ENCODE results near the gene PRKX. TPM values are rescaled to one million over a fixed set of nuclear protein-coding genes. Genes with fewer than 3 reads are reported as not detected.

PRKX gene
- polyA plus RNA-seq, 1 experiment: 13.7 TPM

DNA sequence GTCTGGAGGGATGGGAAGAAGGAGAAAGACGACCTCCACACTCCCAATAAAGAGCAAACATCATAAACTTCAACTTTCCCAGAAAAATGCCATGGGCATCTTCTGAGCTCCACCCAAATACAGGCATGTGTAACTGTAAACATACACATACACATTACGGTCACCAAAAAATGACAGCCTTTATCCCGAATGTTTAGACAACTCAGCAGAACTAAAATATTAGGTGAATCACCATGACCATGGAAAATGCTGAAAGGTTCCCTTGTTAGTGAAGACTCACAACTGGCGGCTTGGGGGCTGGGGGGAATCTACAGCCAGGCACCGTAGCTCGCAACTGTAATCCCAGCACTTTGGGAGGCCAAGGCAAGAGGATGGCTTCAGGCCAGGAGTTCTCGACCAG, 33.0 kb downstream of the PRKX start:
- DNase-seq (ENCODE audit: low read depth, low spot score): no peak
- Histone ChIP-seq H3K4me3 (ENCODE audit: low read depth, low read length) (no peak overlapping the region), H3K9me3 (ENCODE audit: control insufficient read depth, insufficient read depth, low read length) (no peaks in the 10 kb centered on the region), H3K27me3 (ENCODE audit: control insufficient read depth, insufficient read depth, low read length) (no peaks in the 10 kb centered on the region), H3K27ac (ENCODE audit: low read depth, low read length) (no peak overlapping the region)
- ChIA-PET POLR2A (no interaction called here), CTCF (no interaction called here)
- TF ChIP-seq, protein P1, sequence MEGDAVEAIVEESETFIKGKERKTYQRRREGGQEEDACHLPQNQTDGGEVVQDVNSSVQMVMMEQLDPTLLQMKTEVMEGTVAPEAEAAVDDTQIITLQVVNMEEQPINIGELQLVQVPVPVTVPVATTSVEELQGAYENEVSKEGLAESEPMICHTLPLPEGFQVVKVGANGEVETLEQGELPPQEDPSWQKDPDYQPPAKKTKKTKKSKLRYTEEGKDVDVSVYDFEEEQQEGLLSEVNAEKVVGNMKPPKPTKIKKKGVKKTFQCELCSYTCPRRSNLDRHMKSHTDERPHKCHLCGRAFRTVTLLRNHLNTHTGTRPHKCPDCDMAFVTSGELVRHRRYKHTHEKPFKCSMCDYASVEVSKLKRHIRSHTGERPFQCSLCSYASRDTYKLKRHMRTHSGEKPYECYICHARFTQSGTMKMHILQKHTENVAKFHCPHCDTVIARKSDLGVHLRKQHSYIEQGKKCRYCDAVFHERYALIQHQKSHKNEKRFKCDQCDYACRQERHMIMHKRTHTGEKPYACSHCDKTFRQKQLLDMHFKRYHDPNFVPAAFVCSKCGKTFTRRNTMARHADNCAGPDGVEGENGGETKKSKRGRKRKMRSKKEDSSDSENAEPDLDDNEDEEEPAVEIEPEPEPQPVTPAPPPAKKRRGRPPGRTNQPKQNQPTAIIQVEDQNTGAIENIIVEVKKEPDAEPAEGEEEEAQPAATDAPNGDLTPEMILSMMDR (IDR thresholded peaks at IDR 0.05; ENCODE audit: low read depth, low read length): no peak

DNA sequence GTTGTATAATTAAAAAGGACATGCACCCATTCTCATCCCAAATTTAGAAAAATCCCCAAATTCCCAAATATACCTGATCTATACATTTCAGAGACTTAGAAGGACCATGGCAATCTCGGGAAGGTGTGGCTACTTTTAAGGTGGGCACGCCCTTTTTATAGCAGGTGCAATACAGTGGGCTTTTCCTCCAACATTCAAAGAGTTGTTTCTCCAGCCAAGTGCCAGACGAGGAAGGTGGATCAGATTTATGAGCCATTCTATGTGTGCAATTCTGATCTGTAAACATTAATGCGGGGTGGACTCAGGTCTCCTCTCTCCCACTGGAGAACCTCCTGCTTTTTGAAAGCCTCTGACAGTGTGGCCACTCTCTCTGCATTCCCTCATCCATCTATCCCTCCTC, 33.8 kb downstream of the PRKX start:
- DNase-seq (ENCODE audit: low read depth, low spot score): no peak
- TF ChIP-seq, protein P1 (IDR thresholded peaks at IDR 0.05; ENCODE audit: low read depth, low read length): no peak
- CTCF ChIA-PET: no interaction called here

DNA sequence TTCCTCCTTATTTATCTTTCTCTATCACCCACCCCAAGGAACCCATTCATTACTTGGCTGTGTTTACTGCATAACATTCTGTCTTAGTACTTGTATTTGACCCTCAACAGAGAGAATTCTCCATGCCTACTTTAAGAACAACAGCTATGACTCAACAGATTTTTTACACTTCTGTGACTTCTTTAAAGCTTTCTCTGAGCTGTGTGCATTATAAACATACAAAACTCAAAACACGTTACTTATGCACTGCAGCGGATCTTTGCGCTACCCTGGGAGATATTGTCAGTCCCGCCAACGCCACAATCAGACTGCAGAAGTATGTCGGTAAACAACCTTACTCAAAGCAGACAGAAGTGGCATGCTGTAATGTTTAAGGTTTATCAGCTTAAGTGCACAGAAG, 35.1 kb downstream of the PRKX start:
- H3K4me3 ChIP-seq (ENCODE audit: low read depth, low read length): no peak overlapping the region
- no peaks in the 10 kb centered on the region for H3K27me3 ChIP-seq (ENCODE audit: control insufficient read depth, insufficient read depth, low read length)
- ChIA-PET CTCF (no interaction called here), POLR2A (no interaction called here)
- H3K27ac ChIP-seq (ENCODE audit: low read depth, low read length): no peak overlapping the region
- TF ChIP-seq, protein P1 (IDR thresholded peaks at IDR 0.05; ENCODE audit: low read depth, low read length): no peak
- no peak for DNase-seq (ENCODE audit: low read depth, low spot score)
- no peaks in the 10 kb centered on the region for H3K9me3 ChIP-seq (ENCODE audit: control insufficient read depth, insufficient read depth, low read length)

More for the DNA sequence above, 33.8 kb downstream of the PRKX start:
- Histone ChIP-seq H3K9me3 (ENCODE audit: control insufficient read depth, insufficient read depth, low read length) (no peaks in the 10 kb centered on the region), H3K27ac (ENCODE audit: low read depth, low read length) (no peak overlapping the region), H3K4me3 (ENCODE audit: low read depth, low read length) (no peak overlapping the region), H3K27me3 (ENCODE audit: control insufficient read depth, insufficient read depth, low read length) (no peaks in the 10 kb centered on the region)
- POLR2A ChIA-PET: no interaction called here

DNA sequence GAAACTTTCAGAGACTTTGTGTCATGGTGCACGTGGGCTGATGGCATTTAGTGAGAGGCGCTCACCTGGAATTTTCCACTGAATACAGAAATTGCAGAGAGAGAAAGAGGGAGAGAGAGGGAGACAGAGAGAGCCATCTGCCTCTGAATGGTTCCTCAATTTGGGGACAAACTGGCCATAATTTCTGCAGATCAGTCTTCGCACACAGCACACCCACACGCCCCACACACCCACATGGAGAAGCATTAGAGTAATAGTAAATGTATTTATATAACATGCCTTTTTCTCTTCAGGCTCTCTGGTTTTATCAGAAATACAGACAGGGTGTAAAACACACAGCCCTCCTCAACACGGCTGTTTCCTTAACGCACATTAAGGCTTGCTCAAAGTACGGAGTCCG, 38.6 kb downstream of the PRKX start:
- Histone ChIP-seq H3K27me3 (ENCODE audit: control insufficient read depth, insufficient read depth, low read length) (no peaks in the 10 kb centered on the region), H3K4me3 (ENCODE audit: low read depth, low read length) (no peak overlapping the region), H3K9me3 (ENCODE audit: control insufficient read depth, insufficient read depth, low read length) (no peaks in the 10 kb centered on the region), H3K27ac (ENCODE audit: low read depth, low read length) (no peak overlapping the region)
- DNase-seq (ENCODE audit: low read depth, low spot score): no peak
- ChIA-PET POLR2A (no interaction called here), CTCF (no interaction called here)
- TF ChIP-seq, protein P1 (IDR thresholded peaks at IDR 0.05; ENCODE audit: low read depth, low read length): no peak

DNA sequence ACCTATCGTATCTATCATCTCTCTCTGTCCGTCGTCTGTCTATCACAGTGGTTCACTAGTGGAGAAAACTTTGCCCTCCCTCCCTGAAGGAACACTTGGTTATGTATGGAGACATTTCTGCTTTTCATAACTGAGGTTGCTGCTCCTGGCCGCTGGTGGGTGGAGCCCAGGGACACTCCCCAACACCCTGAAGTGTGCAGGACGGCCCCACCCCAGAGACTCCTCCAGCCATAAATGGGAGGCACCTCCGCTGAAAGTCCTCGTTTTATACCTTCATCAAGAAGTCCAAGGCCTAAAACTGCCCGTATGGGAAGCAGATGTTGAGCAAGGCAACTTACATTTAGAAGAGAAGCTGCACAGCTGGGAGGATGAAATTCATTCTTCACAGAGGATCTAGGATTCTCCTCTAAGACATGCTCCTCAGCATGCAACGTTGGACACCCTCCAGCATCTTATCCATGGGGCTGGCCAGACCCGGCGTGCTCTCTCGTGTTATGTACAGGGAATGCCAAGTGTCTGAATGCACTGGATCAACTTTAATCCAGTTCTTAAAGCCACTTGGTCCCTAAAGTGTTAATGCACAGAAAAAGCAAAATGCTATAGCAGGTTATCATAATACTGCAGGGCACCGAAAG, 43.5 kb downstream of the PRKX start:
- no peak for DNase-seq (ENCODE audit: low read depth, low spot score)
- H3K9me3 ChIP-seq (ENCODE audit: control insufficient read depth, insufficient read depth, low read length): no peaks in the 10 kb centered on the region
- no peaks in the 10 kb centered on the region for H3K27me3 ChIP-seq (ENCODE audit: control insufficient read depth, insufficient read depth, low read length)
- POLR2A ChIA-PET: no interaction called here
- CTCF ChIA-PET: no interaction called here
- TF ChIP-seq, protein P1 (IDR thresholded peaks at IDR 0.05; ENCODE audit: low read depth, low read length): no peak
- H3K27ac ChIP-seq (ENCODE audit: low read depth, low read length): no peak overlapping the region
- no peak overlapping the region for H3K4me3 ChIP-seq (ENCODE audit: low read depth, low read length)
